Panc1 (cell line): Measurements from ENCODE around the gene GLB1L3.

Experiments used
- POLR2AphosphoS5 ChIP-seq: IDR thresholded peaks from 2 replicates; pipeline ENCODE4 v1.6.1; 2012; ENCODE audit warnings: mild to moderate bottlenecking, low read depth, low read length, moderate library complexity
- SIN3A ChIP-seq: IDR thresholded peaks from 2 replicates; pipeline ENCODE4 v1.6.1; 2012; ENCODE audit warnings: low read depth, mild to moderate bottlenecking, low read length, moderate library complexity, borderline replicate concordance; ENCODE audit not compliant: insufficient read depth
- TCF7L2 ChIP-seq: IDR thresholded peaks from 2 replicates; pipeline ENCODE4 v1.6.1; 2011; ENCODE audit warnings: mild to moderate bottlenecking, low read depth, low read length, inconsistent platforms
- TF ChIP-seq, protein P1 (sequence below): fragments of 450-650 bp; IDR thresholded peaks from 2 replicates; pipeline ENCODE4 v1.5.1; 2017; ENCODE audit warnings: mild to moderate bottlenecking
- TF ChIP-seq, protein P2 (sequence below), 2 experiments: IDR thresholded peaks; 2 replicates each; pipeline ENCODE4 v1.6.1; 2011 to 2012; ENCODE audit warnings: low read depth in 2 of 2, control low read depth in 1 of 2, low read length in 1 of 2, mild to moderate bottlenecking in 1 of 2, moderate library complexity in 1 of 2; ENCODE audit not compliant: insufficient read depth in 1 of 2

DNA sequence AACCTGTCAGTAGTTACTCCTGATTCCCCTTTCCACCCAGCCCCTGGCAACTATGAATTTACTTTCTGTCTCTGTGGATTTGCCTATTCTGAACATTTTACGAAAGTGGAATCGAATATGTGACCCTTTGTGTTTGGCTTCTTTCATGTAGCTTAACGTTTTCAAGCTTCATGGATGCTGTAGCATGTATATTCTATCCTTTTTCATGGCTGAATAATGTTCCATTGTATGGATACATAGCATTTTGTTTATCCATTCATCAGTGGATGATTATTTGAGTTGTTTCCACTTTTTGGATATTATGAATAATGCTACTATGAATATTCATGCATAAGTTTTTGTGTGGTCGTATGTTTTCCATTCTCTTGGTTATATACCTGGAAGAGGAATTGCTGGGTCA is 46.4 kb downstream of the GLB1L3 start:
- TF ChIP-seq, protein P1, sequence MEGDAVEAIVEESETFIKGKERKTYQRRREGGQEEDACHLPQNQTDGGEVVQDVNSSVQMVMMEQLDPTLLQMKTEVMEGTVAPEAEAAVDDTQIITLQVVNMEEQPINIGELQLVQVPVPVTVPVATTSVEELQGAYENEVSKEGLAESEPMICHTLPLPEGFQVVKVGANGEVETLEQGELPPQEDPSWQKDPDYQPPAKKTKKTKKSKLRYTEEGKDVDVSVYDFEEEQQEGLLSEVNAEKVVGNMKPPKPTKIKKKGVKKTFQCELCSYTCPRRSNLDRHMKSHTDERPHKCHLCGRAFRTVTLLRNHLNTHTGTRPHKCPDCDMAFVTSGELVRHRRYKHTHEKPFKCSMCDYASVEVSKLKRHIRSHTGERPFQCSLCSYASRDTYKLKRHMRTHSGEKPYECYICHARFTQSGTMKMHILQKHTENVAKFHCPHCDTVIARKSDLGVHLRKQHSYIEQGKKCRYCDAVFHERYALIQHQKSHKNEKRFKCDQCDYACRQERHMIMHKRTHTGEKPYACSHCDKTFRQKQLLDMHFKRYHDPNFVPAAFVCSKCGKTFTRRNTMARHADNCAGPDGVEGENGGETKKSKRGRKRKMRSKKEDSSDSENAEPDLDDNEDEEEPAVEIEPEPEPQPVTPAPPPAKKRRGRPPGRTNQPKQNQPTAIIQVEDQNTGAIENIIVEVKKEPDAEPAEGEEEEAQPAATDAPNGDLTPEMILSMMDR, result no peak
- TF ChIP-seq SIN3A, result no peak
- no peak for TF ChIP-seq POLR2AphosphoS5
- TF ChIP-seq, protein P2, sequence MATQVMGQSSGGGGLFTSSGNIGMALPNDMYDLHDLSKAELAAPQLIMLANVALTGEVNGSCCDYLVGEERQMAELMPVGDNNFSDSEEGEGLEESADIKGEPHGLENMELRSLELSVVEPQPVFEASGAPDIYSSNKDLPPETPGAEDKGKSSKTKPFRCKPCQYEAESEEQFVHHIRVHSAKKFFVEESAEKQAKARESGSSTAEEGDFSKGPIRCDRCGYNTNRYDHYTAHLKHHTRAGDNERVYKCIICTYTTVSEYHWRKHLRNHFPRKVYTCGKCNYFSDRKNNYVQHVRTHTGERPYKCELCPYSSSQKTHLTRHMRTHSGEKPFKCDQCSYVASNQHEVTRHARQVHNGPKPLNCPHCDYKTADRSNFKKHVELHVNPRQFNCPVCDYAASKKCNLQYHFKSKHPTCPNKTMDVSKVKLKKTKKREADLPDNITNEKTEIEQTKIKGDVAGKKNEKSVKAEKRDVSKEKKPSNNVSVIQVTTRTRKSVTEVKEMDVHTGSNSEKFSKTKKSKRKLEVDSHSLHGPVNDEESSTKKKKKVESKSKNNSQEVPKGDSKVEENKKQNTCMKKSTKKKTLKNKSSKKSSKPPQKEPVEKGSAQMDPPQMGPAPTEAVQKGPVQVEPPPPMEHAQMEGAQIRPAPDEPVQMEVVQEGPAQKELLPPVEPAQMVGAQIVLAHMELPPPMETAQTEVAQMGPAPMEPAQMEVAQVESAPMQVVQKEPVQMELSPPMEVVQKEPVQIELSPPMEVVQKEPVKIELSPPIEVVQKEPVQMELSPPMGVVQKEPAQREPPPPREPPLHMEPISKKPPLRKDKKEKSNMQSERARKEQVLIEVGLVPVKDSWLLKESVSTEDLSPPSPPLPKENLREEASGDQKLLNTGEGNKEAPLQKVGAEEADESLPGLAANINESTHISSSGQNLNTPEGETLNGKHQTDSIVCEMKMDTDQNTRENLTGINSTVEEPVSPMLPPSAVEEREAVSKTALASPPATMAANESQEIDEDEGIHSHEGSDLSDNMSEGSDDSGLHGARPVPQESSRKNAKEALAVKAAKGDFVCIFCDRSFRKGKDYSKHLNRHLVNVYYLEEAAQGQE (IDR thresholded peaks at IDR 0.05; ENCODE audit: insufficient read depth in 1 of 2, low read depth in 2 of 2, low read length in 1 of 2), result no peak
- no peak for TF ChIP-seq TCF7L2
